Keratinocyte (primary cell): ENCODE results near the gene SEMA3C. TPM values are rescaled to one million over a fixed set of nuclear protein-coding genes. Genes with fewer than 3 reads are reported as not detected.

ENCODE experiments used
- DNase-seq: peaks from one replicate; pipeline ENCODE4 v3.0.0-alpha.2; 2011; ENCODE audit warnings: low read depth, missing footprints, low spot score
- FAIRE-seq: peaks from 2 replicates; lab custom pipeline; 2011; peaks lifted over from hg19 to GRCh38; lab: Jason Lieb, UNC
- H2AFZ ChIP-seq: 2 replicates; pipeline ENCODE4 v1.6.0; 2012; ENCODE audit warnings: low read length, control low read depth, inconsistent platforms; ENCODE audit not compliant: control insufficient read depth
- H3K27ac ChIP-seq: 2 replicates; pipeline ENCODE4 v1.5.1; 2011; ENCODE audit warnings: low read length; ENCODE audit not compliant: control insufficient read depth, insufficient read depth
- H3K27me3 ChIP-seq: 3 replicates; pipeline ENCODE4 v1.6.0; 2011; ENCODE audit warnings: low read length; ENCODE audit not compliant: control insufficient read depth, insufficient read depth; ENCODE audit errors: extremely low read depth
- H3K36me3 ChIP-seq, 2 experiments: 2 replicates in 1 of 2; 3 replicates in 1 of 2; pipeline ENCODE4 v1.5.1; 2011; ENCODE audit warnings: low read length in 2 of 2, mild to moderate bottlenecking in 1 of 2; ENCODE audit not compliant: control insufficient read depth in 2 of 2, insufficient read depth in 2 of 2; ENCODE audit errors: extremely low read depth in 1 of 2
- H3K4me1 ChIP-seq: 3 replicates; pipeline ENCODE4 v1.5.1; 2011; ENCODE audit warnings: low read length; ENCODE audit not compliant: control insufficient read depth, insufficient read depth; ENCODE audit errors: extremely low read depth
- H3K4me2 ChIP-seq: 3 replicates; pipeline ENCODE4 v1.6.0; 2011; ENCODE audit warnings: low read depth, low read length; ENCODE audit not compliant: control insufficient read depth, insufficient read depth; ENCODE audit errors: extremely low read depth
- H3K4me3 ChIP-seq, 3 experiments: fragments of 200-600 bp in 1 of 3; sonication (generic) in 1 of 3; 2 replicates in 2 of 3; 3 replicates in 1 of 3; pipeline ENCODE4 v1.5.1; 2011 to 2016; ENCODE audit warnings: low read length in 3 of 3, mild to moderate bottlenecking in 3 of 3, control low read depth in 2 of 3, inconsistent platforms in 1 of 3, low read depth in 1 of 3, mixed read lengths in 1 of 3, mixed run types in 1 of 3, moderate library complexity in 1 of 3; ENCODE audit not compliant: control insufficient read depth in 2 of 3, insufficient read depth in 2 of 3; ENCODE audit errors: extremely low read depth in 1 of 3
- H3K79me2 ChIP-seq: 2 replicates; pipeline ENCODE4 v1.6.0; 2012; ENCODE audit warnings: low read length; ENCODE audit not compliant: control insufficient read depth, insufficient read depth
- H3K9ac ChIP-seq: 3 replicates; pipeline ENCODE4 v1.6.0; 2011; ENCODE audit warnings: low read length; ENCODE audit not compliant: control insufficient read depth, insufficient read depth; ENCODE audit errors: extremely low read depth
- H3K9me1 ChIP-seq: 3 replicates; pipeline ENCODE4 v1.6.0; 2011; ENCODE audit warnings: low read length; ENCODE audit not compliant: control insufficient read depth, insufficient read depth; ENCODE audit errors: extremely low read depth
- H3K9me3 ChIP-seq: 2 replicates; pipeline ENCODE4 v1.5.1; 2012; ENCODE audit warnings: low read depth, low read length; ENCODE audit not compliant: control insufficient read depth
- H4K20me1 ChIP-seq: 3 replicates; pipeline ENCODE4 v1.6.0; 2011; ENCODE audit warnings: low read length; ENCODE audit not compliant: control insufficient read depth, insufficient read depth; ENCODE audit errors: extremely low read depth
- CTCF ChIP-seq, 3 experiments: IDR thresholded peaks in 1 of 3; conservative IDR thresholded peaks in 1 of 3; optimal IDR thresholded peaks in 1 of 3; 2 replicates in 2 of 3; 3 replicates in 1 of 3; pipeline versions ENCODE3 to v1.5.1; 2011; ENCODE audit warnings: low read length in 3 of 3, mild to moderate bottlenecking in 3 of 3, moderate library complexity in 2 of 3, control low read depth in 1 of 3, inconsistent platforms in 1 of 3; ENCODE audit not compliant: insufficient read depth in 2 of 3; ENCODE audit errors: extremely low read depth in 1 of 3
- EZH2 ChIP-seq: IDR thresholded peaks from one replicate; pipeline ENCODE4 v1.6.1; 2012; ENCODE audit warnings: inconsistent platforms, mild to moderate bottlenecking, low read length, moderate library complexity
- dilution Hi-C: fragments of 300-500 bp; cut with MboI; formaldehyde crosslinking; loops from one replicate; pipeline ENCODE4 v1.7.0; 2020; ENCODE audit warnings: low sequenced_read_pairs; ENCODE audit not compliant: extremely low pct_ligation_motif_present
- polyA plus RNA-seq, 5 experiments: library from polyadenylated mRNA; depleted of rRNA in 3 of 5; stranded (reverse) in 3 of 5; stranded (forward) in 1 of 5; unstranded in 1 of 5; fragments of >200 nt; gene quantifications; 1 replicate in 1 of 5; 2 replicates in 3 of 5; 3 replicates in 1 of 5; pipeline versions ENCODE4 v1.2.1 to v1.2.3, GENCODE V29; 2011 to 2012; ENCODE audit warnings: missing spikeins in 2 of 5, low read depth in 1 of 5, low replicate concordance in 1 of 5

The SEMA3C gene
- polyA plus RNA-seq, 1 donor (not counting 4 experiments of a cell fraction or from before 2014, with no cell fraction given): 142 TPM

GRCh38 chr7:80847895-80848294 is 71.0 kb downstream of the SEMA3C start:
- Histone ChIP-seq H3K36me3 (peaks cover 5 to 8% of the 10 kb centered on the region in 2 experiments), H3K4me3 (no peak overlapping the region), H2AFZ (no peak overlapping the region), H3K9me1 (peaks cover 3% of the 10 kb centered on the region), H3K79me2 (peaks cover 72% of the 10 kb centered on the region), H3K27ac (no peak overlapping the region), H3K27me3 (no peaks in the 10 kb centered on the region), H3K4me1 (peaks cover 9% of the 10 kb centered on the region), H4K20me1 (peaks cover 5% of the 10 kb centered on the region), H3K9ac (no peak overlapping the region), H3K4me2 (no peak overlapping the region), H3K9me3 (no peaks in the 10 kb centered on the region)
- dilution Hi-C loops: no loop called here
- FAIRE-seq (no peak), DNase-seq (no peak)
- no peak for TF ChIP-seq CTCF (optimal IDR thresholded peaks at IDR 0.05 in 1 of 3, IDR thresholded peaks at IDR 0.05 in 1 of 3, conservative IDR thresholded peaks at IDR 0.05 in 1 of 3; ENCODE audit: extremely low read depth in 1 of 3, insufficient read depth in 2 of 3, low read length in 3 of 3)
- TF ChIP-seq EZH2: no peak

- Histone ChIP-seq H3K36me3 (peaks cover 5 to 8% of the 10 kb centered on the region in 2 experiments), H3K79me2 (peaks cover 74% of the 10 kb centered on the region), H3K9me1 (peaks cover 3% of the 10 kb centered on the region), H3K4me3 (no peak overlapping the region), H3K4me1 (peaks cover 9% of the 10 kb centered on the region), H3K4me2 (no peak overlapping the region), H3K9me3 (no peaks in the 10 kb centered on the region), H2AFZ (no peak overlapping the region), H3K9ac (no peak overlapping the region), H4K20me1 (peaks cover 5% of the 10 kb centered on the region), H3K27ac (no peak overlapping the region), H3K27me3 (no peaks in the 10 kb centered on the region)
- DNase-seq: no peak
- dilution Hi-C loops: no loop called here
- TF ChIP-seq CTCF (optimal IDR thresholded peaks at IDR 0.05 in 1 of 3, IDR thresholded peaks at IDR 0.05 in 1 of 3, conservative IDR thresholded peaks at IDR 0.05 in 1 of 3; ENCODE audit: extremely low read depth in 1 of 3, insufficient read depth in 2 of 3, low read length in 3 of 3) (no peak), EZH2 (no peak)
- FAIRE-seq: no peak
These were observed 71.8 kb downstream of the SEMA3C start for GRCh38 chr7:80847027-80847426.
